ENCODE results near the gene TCF4. TPM values are rescaled to one million over a fixed set of nuclear protein-coding genes. Genes with fewer than 3 reads are reported as not detected.

The TCF4 gene
- total and polyA plus RNA-seq, 4 donors: 14.3 to 356 (median 73.0) TPM

DNA sequence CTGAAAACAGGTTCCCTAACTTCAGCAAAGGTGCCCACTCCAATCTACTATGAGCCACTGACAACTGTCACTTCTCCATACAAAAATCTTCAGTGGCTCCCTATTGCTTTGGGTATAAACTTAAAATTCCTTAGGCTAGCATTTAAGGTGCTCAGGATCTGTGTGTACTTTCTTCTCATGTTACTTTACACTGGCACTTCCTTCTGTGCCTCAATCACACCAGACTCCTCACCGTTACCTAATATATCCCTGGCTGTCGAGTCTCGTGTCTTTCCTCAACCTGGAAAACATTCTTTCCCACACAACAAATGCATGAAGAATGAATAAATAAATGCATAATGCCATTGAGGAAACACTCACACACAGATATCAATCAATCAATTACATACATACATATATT is 101.1 kb downstream of the TCF4 start:
- TF ChIP-seq, protein P1, sequence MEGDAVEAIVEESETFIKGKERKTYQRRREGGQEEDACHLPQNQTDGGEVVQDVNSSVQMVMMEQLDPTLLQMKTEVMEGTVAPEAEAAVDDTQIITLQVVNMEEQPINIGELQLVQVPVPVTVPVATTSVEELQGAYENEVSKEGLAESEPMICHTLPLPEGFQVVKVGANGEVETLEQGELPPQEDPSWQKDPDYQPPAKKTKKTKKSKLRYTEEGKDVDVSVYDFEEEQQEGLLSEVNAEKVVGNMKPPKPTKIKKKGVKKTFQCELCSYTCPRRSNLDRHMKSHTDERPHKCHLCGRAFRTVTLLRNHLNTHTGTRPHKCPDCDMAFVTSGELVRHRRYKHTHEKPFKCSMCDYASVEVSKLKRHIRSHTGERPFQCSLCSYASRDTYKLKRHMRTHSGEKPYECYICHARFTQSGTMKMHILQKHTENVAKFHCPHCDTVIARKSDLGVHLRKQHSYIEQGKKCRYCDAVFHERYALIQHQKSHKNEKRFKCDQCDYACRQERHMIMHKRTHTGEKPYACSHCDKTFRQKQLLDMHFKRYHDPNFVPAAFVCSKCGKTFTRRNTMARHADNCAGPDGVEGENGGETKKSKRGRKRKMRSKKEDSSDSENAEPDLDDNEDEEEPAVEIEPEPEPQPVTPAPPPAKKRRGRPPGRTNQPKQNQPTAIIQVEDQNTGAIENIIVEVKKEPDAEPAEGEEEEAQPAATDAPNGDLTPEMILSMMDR (IDR thresholded peaks at IDR 0.05; ENCODE audit: control extremely low read depth, extremely low read depth): no peak
- Histone ChIP-seq H3K27me3 (ENCODE audit: control insufficient read depth in 3 of 3, insufficient read depth in 3 of 3, low read length in 2 of 3) (no peaks in the 10 kb centered on the region), H3K9me3 (ENCODE audit: control insufficient read depth in 4 of 4, insufficient read depth in 3 of 4, low read length in 3 of 4) (no peaks in the 10 kb centered on the region), H3K4me3 (no peak overlapping the region), H3K9ac (ENCODE audit: insufficient read depth in 1 of 2, low read length in 2 of 2) (no peak overlapping the region), H3K4me1 (ENCODE audit: control insufficient read depth in 5 of 5, insufficient read depth in 5 of 5, low read length in 5 of 5) (peaks cover 2 to 19% (median 4%) of the 10 kb centered on the region in 5 donors), H3K27ac (ENCODE audit: low read depth in 1 of 2, low read length in 1 of 2) (no peak overlapping the region), H3K36me3 (ENCODE audit: control insufficient read depth in 4 of 4, insufficient read depth in 4 of 4, low read length in 4 of 4) (no peaks in the 10 kb centered on the region)
- ATAC-seq (ENCODE audit: insufficient read depth, low FRiP score) (no peak), DNase-seq (no peak)
- 82 to 89% methylated on average over 3 of the region's 3 CpGs for WGBS, 2 donors

DNA sequence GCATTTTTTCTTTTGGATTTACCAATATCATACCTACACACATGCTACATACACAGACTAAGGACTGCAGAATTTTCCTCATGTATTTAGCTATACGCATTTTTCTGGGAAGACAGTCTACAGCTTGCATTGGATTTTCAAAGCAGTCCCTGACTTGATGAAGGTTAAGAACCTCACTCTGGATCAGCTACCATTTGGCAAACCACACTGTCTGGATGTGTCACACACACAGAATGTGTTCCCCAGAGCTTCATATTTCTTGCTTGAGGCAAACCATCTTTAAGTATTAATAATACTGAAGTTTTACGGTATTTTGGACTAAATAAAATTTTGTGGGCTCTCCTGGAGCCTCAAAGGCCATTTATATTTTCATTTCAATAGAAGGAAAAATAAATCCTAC is 102.3 kb downstream of the TCF4 start:
- TF ChIP-seq, protein P1 (IDR thresholded peaks at IDR 0.05; ENCODE audit: control extremely low read depth, extremely low read depth): no peak
- Histone ChIP-seq H3K9me3 (ENCODE audit: control insufficient read depth in 4 of 4, insufficient read depth in 3 of 4, low read length in 3 of 4) (peaks cover 0 to 3% (median 0%) of the 10 kb centered on the region in 4 donors), H3K36me3 (ENCODE audit: control insufficient read depth in 4 of 4, insufficient read depth in 4 of 4, low read length in 4 of 4) (no peaks in the 10 kb centered on the region), H3K9ac (ENCODE audit: insufficient read depth in 1 of 2, low read length in 2 of 2) (no peak overlapping the region), H3K27me3 (ENCODE audit: control insufficient read depth in 3 of 3, insufficient read depth in 3 of 3, low read length in 2 of 3) (no peaks in the 10 kb centered on the region), H3K4me3 (no peak overlapping the region), H3K27ac (ENCODE audit: low read depth in 1 of 2, low read length in 1 of 2) (no peak overlapping the region), H3K4me1 (ENCODE audit: control insufficient read depth in 5 of 5, insufficient read depth in 5 of 5, low read length in 5 of 5) (peaks cover 2 to 16% (median 4%) of the 10 kb centered on the region in 5 donors)
- ATAC-seq (ENCODE audit: insufficient read depth, low FRiP score): no peak
- 94% methylated on average over 2 of the region's 2 CpGs for WGBS, 2 donors
- no peak for DNase-seq

DNA sequence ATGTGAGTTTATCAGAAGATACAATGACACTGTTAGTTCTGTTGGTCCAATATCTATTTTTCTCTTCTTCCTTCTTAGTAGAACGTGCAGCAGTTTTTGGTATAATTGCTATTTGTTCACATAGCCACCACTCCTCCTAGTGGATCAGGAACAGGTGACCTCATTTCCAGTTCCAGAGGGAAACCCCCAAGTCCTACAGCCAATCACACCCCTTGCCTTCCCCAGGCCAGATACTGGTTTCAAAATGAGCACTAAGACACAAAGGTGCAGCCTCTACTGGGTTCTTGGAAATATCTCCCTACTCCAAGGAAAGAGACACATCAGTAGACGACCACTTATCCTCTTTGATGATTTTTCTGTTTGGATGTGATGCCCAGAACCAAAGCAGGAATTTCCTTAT is 103.2 kb downstream of the TCF4 start:
- no peaks in the 10 kb centered on the region for H3K36me3 ChIP-seq (ENCODE audit: control insufficient read depth in 4 of 4, insufficient read depth in 4 of 4, low read length in 4 of 4)
- peaks cover 0 to 3% (median 0%) of the 10 kb centered on the region in 4 donors for H3K9me3 ChIP-seq (ENCODE audit: control insufficient read depth in 4 of 4, insufficient read depth in 3 of 4, low read length in 3 of 4)
- H3K27ac ChIP-seq (ENCODE audit: low read depth in 1 of 2, low read length in 1 of 2): peak overlapping the region in 1 of 2 donors; percentile 12
- no peak overlapping the region for H3K9ac ChIP-seq (ENCODE audit: insufficient read depth in 1 of 2, low read length in 2 of 2)
- no peaks in the 10 kb centered on the region for H3K27me3 ChIP-seq (ENCODE audit: control insufficient read depth in 3 of 3, insufficient read depth in 3 of 3, low read length in 2 of 3)
- peaks cover 3 to 16% (median 6%) of the 10 kb centered on the region in 5 donors for H3K4me1 ChIP-seq (ENCODE audit: control insufficient read depth in 5 of 5, insufficient read depth in 5 of 5, low read length in 5 of 5)
- ATAC-seq (ENCODE audit: insufficient read depth, low FRiP score) (no peak), DNase-seq (no peak)
- H3K4me3 ChIP-seq: no peak overlapping the region
- WGBS, 2 donors: 56 to 66% methylated on average over 2 of the region's 2 CpGs
- TF ChIP-seq, protein P1 (IDR thresholded peaks at IDR 0.05; ENCODE audit: control extremely low read depth, extremely low read depth): no peak

DNA sequence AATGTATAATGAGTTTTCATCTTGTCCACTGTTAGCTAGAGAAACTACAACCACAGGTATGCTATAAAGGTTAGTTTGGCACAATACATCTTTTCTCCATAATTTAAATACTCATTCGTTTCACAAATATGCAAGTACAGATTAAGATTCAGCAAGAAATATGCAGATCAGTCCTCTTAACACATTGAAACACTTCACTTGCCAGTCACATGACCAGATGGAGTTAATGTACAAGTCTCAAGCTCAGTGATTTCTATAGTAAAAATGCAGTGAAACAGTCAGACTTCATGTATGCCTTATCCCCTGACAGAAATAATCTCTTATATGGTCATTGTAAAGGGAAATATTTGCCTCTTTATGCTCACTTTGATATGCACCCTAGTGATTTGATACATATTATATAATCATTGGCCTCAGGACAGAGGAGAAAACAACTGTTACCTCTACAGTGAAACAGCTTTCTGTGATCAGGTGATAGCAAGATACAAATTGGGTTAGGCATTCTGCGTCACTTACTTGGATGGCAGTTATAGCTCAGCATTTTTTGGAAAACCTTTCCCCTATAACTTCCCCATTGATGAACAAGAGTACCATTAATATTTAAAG is 104.6 kb downstream of the TCF4 start:
- Histone ChIP-seq H3K9ac (ENCODE audit: insufficient read depth in 1 of 2, low read length in 2 of 2) (no peak overlapping the region), H3K4me3 (no peak overlapping the region), H3K9me3 (ENCODE audit: control insufficient read depth in 4 of 4, insufficient read depth in 3 of 4, low read length in 3 of 4) (peaks cover 0 to 3% (median 0%) of the 10 kb centered on the region in 4 donors), H3K36me3 (ENCODE audit: control insufficient read depth in 4 of 4, insufficient read depth in 4 of 4, low read length in 4 of 4) (no peaks in the 10 kb centered on the region), H3K27ac (ENCODE audit: low read depth in 1 of 2, low read length in 1 of 2) (no peak overlapping the region), H3K4me1 (ENCODE audit: control insufficient read depth in 5 of 5, insufficient read depth in 5 of 5, low read length in 5 of 5) (peaks cover 1 to 8% (median 7%) of the 10 kb centered on the region in 5 donors), H3K27me3 (ENCODE audit: control insufficient read depth in 3 of 3, insufficient read depth in 3 of 3, low read length in 2 of 3) (no peaks in the 10 kb centered on the region)
- ATAC-seq (ENCODE audit: insufficient read depth, low FRiP score) (no peak), DNase-seq (no peak)
- TF ChIP-seq, protein P1 (IDR thresholded peaks at IDR 0.05; ENCODE audit: control extremely low read depth, extremely low read depth): no peak
- 76 to 77% methylated on average over 2 of the region's 2 CpGs for WGBS, 2 donors

Measured in lung (tissue), 12 donors.